ENCODE results near the gene NAA38.

DNA sequence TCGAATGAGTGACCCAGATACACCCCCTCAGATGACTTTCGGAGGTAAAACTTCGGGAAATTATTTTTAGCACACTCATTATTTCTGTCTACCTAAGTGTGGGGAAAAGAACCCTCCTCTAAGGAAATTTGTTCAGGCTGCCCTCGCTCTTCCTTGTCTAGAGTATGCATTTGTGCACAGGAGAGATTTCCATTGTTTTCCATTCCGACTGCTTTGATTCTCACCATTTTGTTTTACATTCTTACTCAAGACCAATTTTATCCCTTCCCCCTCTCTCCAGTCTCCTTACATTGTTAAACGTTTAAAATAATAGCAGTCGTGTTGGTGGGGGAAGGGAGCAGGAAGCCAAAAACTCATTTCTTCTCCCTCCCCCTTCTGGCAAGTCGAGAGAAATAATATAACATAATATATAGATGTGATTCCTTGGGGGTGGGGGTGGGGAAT is 29.7 kb upstream of the NAA38 start:
- no peak for TF ChIP-seq POLR2A (IDR thresholded peaks at IDR 0.05)
- TF ChIP-seq, protein P1, sequence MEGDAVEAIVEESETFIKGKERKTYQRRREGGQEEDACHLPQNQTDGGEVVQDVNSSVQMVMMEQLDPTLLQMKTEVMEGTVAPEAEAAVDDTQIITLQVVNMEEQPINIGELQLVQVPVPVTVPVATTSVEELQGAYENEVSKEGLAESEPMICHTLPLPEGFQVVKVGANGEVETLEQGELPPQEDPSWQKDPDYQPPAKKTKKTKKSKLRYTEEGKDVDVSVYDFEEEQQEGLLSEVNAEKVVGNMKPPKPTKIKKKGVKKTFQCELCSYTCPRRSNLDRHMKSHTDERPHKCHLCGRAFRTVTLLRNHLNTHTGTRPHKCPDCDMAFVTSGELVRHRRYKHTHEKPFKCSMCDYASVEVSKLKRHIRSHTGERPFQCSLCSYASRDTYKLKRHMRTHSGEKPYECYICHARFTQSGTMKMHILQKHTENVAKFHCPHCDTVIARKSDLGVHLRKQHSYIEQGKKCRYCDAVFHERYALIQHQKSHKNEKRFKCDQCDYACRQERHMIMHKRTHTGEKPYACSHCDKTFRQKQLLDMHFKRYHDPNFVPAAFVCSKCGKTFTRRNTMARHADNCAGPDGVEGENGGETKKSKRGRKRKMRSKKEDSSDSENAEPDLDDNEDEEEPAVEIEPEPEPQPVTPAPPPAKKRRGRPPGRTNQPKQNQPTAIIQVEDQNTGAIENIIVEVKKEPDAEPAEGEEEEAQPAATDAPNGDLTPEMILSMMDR (IDR thresholded peaks at IDR 0.05), result no peak

Data from thyroid gland (tissue), 4 donors.